K562 (cell line): Measurements from ENCODE around the gene RETREG1. TPM values are rescaled to one million over a fixed set of nuclear protein-coding genes. Genes with fewer than 3 reads are reported as not detected.
A peak's percentile ranks its signal among the peaks of the same experiment; 100 is the strongest.

Experiments
- CEBPG ChIP-seq, 3 experiments: fragments of 200-800 bp in 1 of 3; sonication (Bioruptor generic) in 1 of 3; sonication (generic) in 1 of 3; formaldehyde crosslinking in 1 of 3; IDR thresholded peaks in 2 of 3; conservative IDR thresholded peaks in 1 of 3; 2 replicates each; pipeline versions ENCODE4 v1.6.1 to v1.8.0; 2016 to 2022; ENCODE audit warnings: missing compliant biosample characterization in 2 of 3, missing genetic modification characterization in 2 of 3, mild to moderate bottlenecking in 1 of 3, missing genetic modification reagents in 1 of 3
- CREBBP ChIP-seq: IDR thresholded peaks from one replicate; pipeline ENCODE4 v1.6.1; 2012; ENCODE audit warnings: low read depth, mild to moderate bottlenecking, control low read depth, inconsistent platforms, low read length
- CXXC5 ChIP-seq: fragments of 250-450 bp; sonication (Bioruptor Pico); IDR thresholded peaks from 2 replicates; pipeline ENCODE4 v1.8.0; 2022; ENCODE audit warnings: inconsistent platforms, mild to moderate bottlenecking, moderate library complexity
- LCOR ChIP-seq: sonication (generic); formaldehyde crosslinking; IDR thresholded peaks from 2 replicates; pipeline ENCODE4 v1.8.0; 2022; ENCODE audit warnings: mild to moderate bottlenecking, missing genetic modification reagents
- MYC ChIP-seq, 2 experiments: fragments of 250-450 bp in 1 of 2; sonication (Bioruptor Pico) in 1 of 2; IDR thresholded peaks; 2 replicates each; pipeline versions ENCODE4 v1.5.1 to v1.6.1; 2012 to 2021; ENCODE audit warnings: low read depth in 2 of 2, borderline replicate concordance in 1 of 2, improper control_type of control experiment in 1 of 2, low read length in 1 of 2, mild to moderate bottlenecking in 1 of 2, moderate library complexity in 1 of 2
- PTBP1 ChIP-seq: fragments of 200-400 bp; formaldehyde crosslinking; IDR thresholded peaks from 2 replicates; pipeline ENCODE4 v1.6.1; 2017; ENCODE audit warnings: low read depth, low read length
- SMARCE1 ChIP-seq: fragments of 450-650 bp; IDR thresholded peaks from 2 replicates; pipeline ENCODE4 v1.7.1; 2016; ENCODE audit warnings: mild to moderate bottlenecking
- STAT5B ChIP-seq: fragments of 250-450 bp; sonication (Bioruptor Pico); IDR thresholded peaks from 2 replicates; pipeline ENCODE4 v1.8.0; 2021; ENCODE audit warnings: mild to moderate bottlenecking, inconsistent platforms
- TAF15 ChIP-seq: fragments of 200-400 bp; formaldehyde crosslinking; IDR thresholded peaks from 2 replicates; pipeline ENCODE4 v1.6.1; 2017; ENCODE audit warnings: mild to moderate bottlenecking, low read depth, low read length, moderate library complexity
- TRIM24 ChIP-seq, 2 experiments: fragments of 450-650 bp; IDR thresholded peaks; 2 replicates each; pipeline ENCODE4 v1.6.1; 2016
- ZNF121 ChIP-seq: sonication (generic); formaldehyde crosslinking; conservative IDR thresholded peaks from 2 replicates; pipeline ENCODE4 v1.8.0; 2022; ENCODE audit warnings: missing genetic modification reagents
- ZNF23 ChIP-seq: fragments of 250-450 bp; sonication (Bioruptor Pico); IDR thresholded peaks from 2 replicates; pipeline ENCODE4 v1.4.0; 2020; ENCODE audit warnings: mild to moderate bottlenecking
- ZNF780A ChIP-seq: fragments of 250-450 bp; sonication (Bioruptor Pico); IDR thresholded peaks from 2 replicates; pipeline ENCODE4 v1.5.0; 2021; ENCODE audit warnings: mild to moderate bottlenecking
- polyA plus RNA-seq, 8 experiments: library from polyadenylated mRNA; depleted of rRNA in 4 of 8; stranded (reverse) in 5 of 8; unstranded in 3 of 8; fragments of >200 nt; fragmentation: Nextera tagmentation in 2 of 8; fragmentation: Illumina TruSeq in 1 of 8; extraction: Ambion mirVana in 2 of 8; extraction: Trizol in 1 of 8; gene quantifications; 2 replicates each; pipeline versions ENCODE4 v1.2.1 to v1.2.3, GENCODE V29; 2011 to 2014; ENCODE audit warnings: inconsistent platforms in 1 of 8, missing spikeins in 1 of 8
- total RNA-seq, 7 experiments: library from RNA; depleted of rRNA in 6 of 7; stranded (reverse); fragments of >200 nt in 6 of 7; fragmentation: Illumina TruSeq in 2 of 7; extraction: Trizol in 2 of 7; gene quantifications; 2 replicates each; pipeline versions ENCODE4 v1.2.1 to v1.2.3, GENCODE V29; 2011 to 2021; ENCODE audit warnings: low replicate concordance in 1 of 7
- TF ChIP-seq, protein P1 (sequence below): IDR thresholded peaks from 2 replicates; pipeline ENCODE4 v1.6.1; 2016; ENCODE audit warnings: missing genetic modification characterization, missing compliant biosample characterization
- TF ChIP-seq, protein P2 (sequence below): fragments of 250-450 bp; sonication (Bioruptor Pico); IDR thresholded peaks from 2 replicates; pipeline ENCODE4 v1.8.0; 2022; ENCODE audit warnings: moderate library complexity, mild to moderate bottlenecking, inconsistent platforms
- TF ChIP-seq, protein P3 (sequence below): sonication (generic); formaldehyde crosslinking; IDR thresholded peaks from 2 replicates; pipeline ENCODE4 v1.8.1; 2023; ENCODE audit warnings: mild to moderate bottlenecking, missing genetic modification reagents, moderate library complexity
- TF ChIP-seq, protein P4 (sequence below): IDR thresholded peaks from 2 replicates; pipeline ENCODE4 v1.6.1; 2011; ENCODE audit not compliant: insufficient read length; ENCODE audit errors: extremely low read depth
- TF ChIP-seq, protein P5 (sequence below): fragments of 450-650 bp; formaldehyde crosslinking; IDR thresholded peaks from 2 replicates; pipeline ENCODE4 v1.4.0; 2020; ENCODE audit warnings: mild to moderate bottlenecking, moderate library complexity

RETREG1 gene
- total and polyA plus RNA-seq, 9 of the 15 experiments (the other 6 are each of a cell fraction or from before 2014, with no cell fraction given), result 0.01 to 0.20 (median 0.08) TPM; not detected in 5

DNA sequence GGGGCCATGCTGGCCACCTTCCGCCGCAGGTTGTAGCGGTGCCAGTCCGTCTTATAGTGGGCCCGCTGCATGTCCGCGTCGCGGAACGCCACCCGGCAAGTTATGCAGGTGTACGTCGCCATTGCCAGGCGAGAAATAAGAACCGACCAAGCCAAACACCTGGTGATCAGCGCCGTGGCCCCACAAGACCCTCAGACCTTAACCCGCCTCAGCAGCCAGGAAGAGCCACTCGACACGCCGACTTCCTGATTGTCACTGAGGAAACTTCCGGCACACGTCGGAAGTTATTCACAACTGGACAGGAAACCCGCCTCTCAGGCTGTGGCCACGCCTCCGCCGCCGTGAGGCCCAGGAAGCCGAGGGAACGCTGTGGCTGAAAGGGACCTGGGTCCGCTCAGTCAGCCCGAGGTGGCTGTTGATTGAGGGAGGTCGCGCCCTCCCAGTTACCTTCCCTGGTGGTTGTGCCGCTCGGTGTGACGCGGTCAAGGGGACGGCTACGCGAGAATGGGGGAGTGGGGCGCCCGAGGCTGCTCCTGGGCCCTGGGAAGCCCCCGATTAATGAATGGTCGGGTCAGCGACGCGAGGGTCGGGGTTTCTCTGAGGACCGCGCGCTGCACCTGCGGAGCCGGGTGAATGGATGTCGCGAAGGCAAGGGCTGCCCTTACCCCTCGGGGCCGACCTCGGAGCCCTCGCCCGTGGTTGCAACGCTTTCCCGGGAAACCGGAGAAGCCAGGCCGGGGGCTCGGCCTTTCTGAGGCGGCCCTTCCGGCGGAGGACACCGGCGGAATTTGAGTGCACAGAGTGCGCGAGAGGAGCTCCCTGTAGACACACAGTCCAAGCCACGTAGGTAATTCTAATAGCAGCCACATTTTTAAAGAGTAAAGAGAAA is 151.0 kb downstream of the RETREG1 start, which contains the start of gene ZNF622 (continued):
- TF ChIP-seq, protein P1, sequence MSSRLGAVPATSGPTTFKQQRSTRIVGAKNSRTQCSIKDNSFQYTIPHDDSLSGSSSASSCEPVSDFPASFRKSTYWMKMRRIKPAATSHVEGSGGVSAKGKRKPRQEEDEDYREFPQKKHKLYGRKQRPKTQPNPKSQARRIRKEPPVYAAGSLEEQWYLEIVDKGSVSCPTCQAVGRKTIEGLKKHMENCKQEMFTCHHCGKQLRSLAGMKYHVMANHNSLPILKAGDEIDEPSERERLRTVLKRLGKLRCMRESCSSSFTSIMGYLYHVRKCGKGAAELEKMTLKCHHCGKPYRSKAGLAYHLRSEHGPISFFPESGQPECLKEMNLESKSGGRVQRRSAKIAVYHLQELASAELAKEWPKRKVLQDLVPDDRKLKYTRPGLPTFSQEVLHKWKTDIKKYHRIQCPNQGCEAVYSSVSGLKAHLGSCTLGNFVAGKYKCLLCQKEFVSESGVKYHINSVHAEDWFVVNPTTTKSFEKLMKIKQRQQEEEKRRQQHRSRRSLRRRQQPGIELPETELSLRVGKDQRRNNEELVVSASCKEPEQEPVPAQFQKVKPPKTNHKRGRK (tag), result no peak
- TF ChIP-seq MYC (IDR thresholded peaks at IDR 0.05; ENCODE audit: low read depth, low read length) (peak; percentile 82), MYC (CRISPR knock-in tag; IDR thresholded peaks at IDR 0.05; ENCODE audit: borderline replicate concordance, low read depth) (no peak), ZNF121 (CRISPR knock-in tag) (no peak), ZNF23 (CRISPR knock-in tag) (0 out of 2 replicates have a peak, but pooled peaks have one; percentile 58), STAT5B (CRISPR knock-in tag) (no peak), CXXC5 (CRISPR knock-in tag) (peak; percentile 65), CREBBP (no peak), TRIM24 (IDR thresholded peaks at IDR 0.05) (peak in 1 of 2 experiments; percentile 92; a peak in 2 of 4 replicates), PTBP1 (0 out of 2 replicates have a peak, but pooled peaks have one; percentile 64), ZNF780A (CRISPR knock-in tag) (no peak), CEBPG (CRISPR knock-in tag; IDR thresholded peaks at IDR 0.05) (no peak), CEBPG (tag; conservative IDR thresholded peaks at IDR 0.05 in 1 of 2, IDR thresholded peaks at IDR 0.05 in 1 of 2) (no peak), SMARCE1 (0 out of 2 replicates have a peak, but pooled peaks have one; percentile 32), TAF15 (no peak), LCOR (CRISPR knock-in tag) (peak; percentile 75; the same call in 1 of the 2 replicates)
- TF ChIP-seq, protein P2, sequence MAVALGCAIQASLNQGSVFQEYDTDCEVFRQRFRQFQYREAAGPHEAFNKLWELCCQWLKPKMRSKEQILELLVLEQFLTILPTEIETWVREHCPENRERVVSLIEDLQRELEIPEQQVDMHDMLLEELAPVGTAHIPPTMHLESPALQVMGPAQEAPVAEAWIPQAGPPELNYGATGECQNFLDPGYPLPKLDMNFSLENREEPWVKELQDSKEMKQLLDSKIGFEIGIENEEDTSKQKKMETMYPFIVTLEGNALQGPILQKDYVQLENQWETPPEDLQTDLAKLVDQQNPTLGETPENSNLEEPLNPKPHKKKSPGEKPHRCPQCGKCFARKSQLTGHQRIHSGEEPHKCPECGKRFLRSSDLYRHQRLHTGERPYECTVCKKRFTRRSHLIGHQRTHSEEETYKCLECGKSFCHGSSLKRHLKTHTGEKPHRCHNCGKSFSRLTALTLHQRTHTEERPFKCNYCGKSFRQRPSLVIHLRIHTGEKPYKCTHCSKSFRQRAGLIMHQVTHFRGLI (CRISPR knock-in tag), result no peak
- TF ChIP-seq, protein P3, sequence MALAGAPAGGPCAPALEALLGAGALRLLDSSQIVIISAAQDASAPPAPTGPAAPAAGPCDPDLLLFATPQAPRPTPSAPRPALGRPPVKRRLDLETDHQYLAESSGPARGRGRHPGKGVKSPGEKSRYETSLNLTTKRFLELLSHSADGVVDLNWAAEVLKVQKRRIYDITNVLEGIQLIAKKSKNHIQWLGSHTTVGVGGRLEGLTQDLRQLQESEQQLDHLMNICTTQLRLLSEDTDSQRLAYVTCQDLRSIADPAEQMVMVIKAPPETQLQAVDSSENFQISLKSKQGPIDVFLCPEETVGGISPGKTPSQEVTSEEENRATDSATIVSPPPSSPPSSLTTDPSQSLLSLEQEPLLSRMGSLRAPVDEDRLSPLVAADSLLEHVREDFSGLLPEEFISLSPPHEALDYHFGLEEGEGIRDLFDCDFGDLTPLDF (CRISPR knock-in tag), result no peak; the same call in 1 of the 2 replicates
- TF ChIP-seq, protein P4, sequence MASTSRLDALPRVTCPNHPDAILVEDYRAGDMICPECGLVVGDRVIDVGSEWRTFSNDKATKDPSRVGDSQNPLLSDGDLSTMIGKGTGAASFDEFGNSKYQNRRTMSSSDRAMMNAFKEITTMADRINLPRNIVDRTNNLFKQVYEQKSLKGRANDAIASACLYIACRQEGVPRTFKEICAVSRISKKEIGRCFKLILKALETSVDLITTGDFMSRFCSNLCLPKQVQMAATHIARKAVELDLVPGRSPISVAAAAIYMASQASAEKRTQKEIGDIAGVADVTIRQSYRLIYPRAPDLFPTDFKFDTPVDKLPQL, result peak; percentile 28
- TF ChIP-seq, protein P5, sequence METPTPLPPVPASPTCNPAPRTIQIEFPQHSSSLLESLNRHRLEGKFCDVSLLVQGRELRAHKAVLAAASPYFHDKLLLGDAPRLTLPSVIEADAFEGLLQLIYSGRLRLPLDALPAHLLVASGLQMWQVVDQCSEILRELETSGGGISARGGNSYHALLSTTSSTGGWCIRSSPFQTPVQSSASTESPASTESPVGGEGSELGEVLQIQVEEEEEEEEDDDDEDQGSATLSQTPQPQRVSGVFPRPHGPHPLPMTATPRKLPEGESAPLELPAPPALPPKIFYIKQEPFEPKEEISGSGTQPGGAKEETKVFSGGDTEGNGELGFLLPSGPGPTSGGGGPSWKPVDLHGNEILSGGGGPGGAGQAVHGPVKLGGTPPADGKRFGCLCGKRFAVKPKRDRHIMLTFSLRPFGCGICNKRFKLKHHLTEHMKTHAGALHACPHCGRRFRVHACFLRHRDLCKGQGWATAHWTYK (CRISPR knock-in tag), result no peak
